ENCODE data around the gene WNT3A. TPM values are rescaled to one million over a fixed set of nuclear protein-coding genes. Genes with fewer than 3 reads are reported as not detected.

Gene WNT3A
- total RNA-seq, 2 experiments from 2014 or later = 0.08 to 0.14 TPM

DNA sequence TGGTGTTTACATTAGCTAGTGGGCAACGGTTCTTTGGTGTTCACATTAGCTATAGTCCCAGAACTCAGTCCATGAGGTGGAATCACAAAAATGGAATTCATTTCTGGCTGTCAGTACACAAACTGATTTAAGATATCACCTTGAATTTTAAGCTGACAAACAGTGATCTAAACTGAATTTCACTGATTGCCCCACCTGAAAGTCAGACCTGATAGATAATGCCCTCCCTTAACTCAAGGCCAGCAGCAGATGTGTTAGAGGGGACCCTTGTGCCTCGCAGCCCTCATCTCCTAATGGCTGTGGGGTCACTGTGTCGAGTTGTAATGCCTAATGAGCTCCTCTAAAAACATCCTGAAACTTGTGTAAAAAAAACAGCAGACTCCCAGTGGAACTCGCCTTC is 84.3 kb downstream of the WNT3A start:
- no peaks in the 10 kb centered on the region for H3K27me3 Mint-ChIP-seq
- intact Hi-C loops (cut with DNase I, micrococcal nuclease) = no loop called here
- Histone ChIP-seq H3K36me3 (ENCODE audit: insufficient read depth, low read length) (peaks cover 50% of the 10 kb centered on the region), H3K4me3 (ENCODE audit: low read length) (no peak overlapping the region), H3K27me3 (ENCODE audit: control insufficient read depth in 1 of 2, insufficient read depth in 2 of 2, low read length in 2 of 2) (no peaks in the 10 kb centered on the region), H3K27ac (ENCODE audit: low read depth in 1 of 2, low read length in 2 of 2) (no peak overlapping the region), H3K4me1 (ENCODE audit: insufficient read depth, low read length) (peaks cover 93% of the 10 kb centered on the region), H3K9me3 (ENCODE audit: control insufficient read depth in 1 of 2, insufficient read depth in 1 of 2, low read length in 2 of 2) (peaks cover 7 to 23% of the 10 kb centered on the region in 2 experiments)
- ChIA-PET CTCF (interaction anchor here (1.2 kb wide), 1 partner anchor 9 kb away, joined by 3 read pairs; no protein-coding TSS in a partner anchor), POLR2A (interaction anchor here (1.0 to 2.4 kb wide), 4 partner anchors 8 to 396 kb away, joined by 4 to 20 read pairs (median 4); partner anchors contain the start of genes ARF1 and RNF187)
- H3K9me3 Mint-ChIP-seq = peaks cover 5% of the 10 kb centered on the region
- no peak for ATAC-seq (ENCODE audit: poor library complexity)
- peaks cover 90% of the 10 kb centered on the region for H3K4me1 Mint-ChIP-seq (ENCODE audit: low read depth)
- peak overlapping the region; percentile 59 for H3K4me3 Mint-ChIP-seq
- peak overlapping the region; percentile 99 for H3K27ac Mint-ChIP-seq
- H3K36me3 Mint-ChIP-seq (ENCODE audit: low read depth) = peaks cover 76% of the 10 kb centered on the region
- no peak for DNase-seq
- TF ChIP-seq, protein P1, sequence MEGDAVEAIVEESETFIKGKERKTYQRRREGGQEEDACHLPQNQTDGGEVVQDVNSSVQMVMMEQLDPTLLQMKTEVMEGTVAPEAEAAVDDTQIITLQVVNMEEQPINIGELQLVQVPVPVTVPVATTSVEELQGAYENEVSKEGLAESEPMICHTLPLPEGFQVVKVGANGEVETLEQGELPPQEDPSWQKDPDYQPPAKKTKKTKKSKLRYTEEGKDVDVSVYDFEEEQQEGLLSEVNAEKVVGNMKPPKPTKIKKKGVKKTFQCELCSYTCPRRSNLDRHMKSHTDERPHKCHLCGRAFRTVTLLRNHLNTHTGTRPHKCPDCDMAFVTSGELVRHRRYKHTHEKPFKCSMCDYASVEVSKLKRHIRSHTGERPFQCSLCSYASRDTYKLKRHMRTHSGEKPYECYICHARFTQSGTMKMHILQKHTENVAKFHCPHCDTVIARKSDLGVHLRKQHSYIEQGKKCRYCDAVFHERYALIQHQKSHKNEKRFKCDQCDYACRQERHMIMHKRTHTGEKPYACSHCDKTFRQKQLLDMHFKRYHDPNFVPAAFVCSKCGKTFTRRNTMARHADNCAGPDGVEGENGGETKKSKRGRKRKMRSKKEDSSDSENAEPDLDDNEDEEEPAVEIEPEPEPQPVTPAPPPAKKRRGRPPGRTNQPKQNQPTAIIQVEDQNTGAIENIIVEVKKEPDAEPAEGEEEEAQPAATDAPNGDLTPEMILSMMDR (IDR thresholded peaks at IDR 0.05) = no peak

DNA sequence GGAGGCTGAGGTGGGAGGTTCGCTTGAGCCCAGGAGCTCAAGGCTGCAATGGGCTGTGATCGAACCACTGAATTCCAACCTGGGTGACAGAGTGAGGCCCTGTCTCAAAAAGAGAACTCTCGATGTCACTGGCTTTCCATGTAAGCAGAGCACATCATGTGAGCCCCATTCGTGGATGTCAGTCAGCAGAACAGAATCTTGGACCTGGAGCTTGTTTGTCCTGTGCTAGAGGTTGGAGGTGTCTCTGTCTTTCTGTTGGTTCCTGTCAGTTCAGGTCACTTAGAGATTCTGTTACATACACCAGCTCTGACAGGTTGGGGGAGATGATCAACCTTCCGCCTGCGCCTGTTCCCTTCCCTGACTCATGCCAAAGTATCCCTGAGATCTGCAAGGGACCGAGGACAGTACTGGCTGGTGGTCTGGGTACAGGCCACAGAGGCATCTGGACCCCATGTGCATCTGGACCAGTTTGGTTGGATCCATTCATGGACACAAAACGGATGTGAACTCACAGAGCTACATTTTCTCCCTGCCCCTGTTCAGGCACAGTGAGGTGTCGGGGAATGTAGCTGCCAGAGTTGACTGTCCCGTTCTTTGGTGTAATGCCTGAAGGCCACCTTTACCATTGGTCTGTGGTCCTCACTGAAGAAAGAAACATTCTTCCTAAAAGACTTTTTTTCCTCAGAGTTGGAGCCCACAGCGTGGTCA is 85.7 kb downstream of the WNT3A start:
- no peak overlapping the region for H3K27ac ChIP-seq (ENCODE audit: low read depth in 1 of 2, low read length in 2 of 2)
- ChIA-PET CTCF (interaction anchor here (0.8 kb wide), 1 partner anchor 93 kb away, joined by 3 read pairs; no protein-coding TSS in a partner anchor), POLR2A (interaction anchor here (1.9 to 2.4 kb wide), 2 partner anchors 10 to 17 kb away, joined by 4 to 20 read pairs; partner anchors contain the start of gene ARF1)
- Mint-ChIP-seq H3K36me3 (ENCODE audit: low read depth) (peaks cover 86% of the 10 kb centered on the region), H3K9me3 (peaks cover 5% of the 10 kb centered on the region), H3K4me3 (no peak overlapping the region), H3K27me3 (no peaks in the 10 kb centered on the region), H3K27ac (peak overlapping the region; percentile 99), H3K4me1 (ENCODE audit: low read depth) (peaks cover 76% of the 10 kb centered on the region)
- TF ChIP-seq, protein P1 (IDR thresholded peaks at IDR 0.05) = no peak
- ATAC-seq (ENCODE audit: poor library complexity) (no peak), DNase-seq (no peak)
- intact Hi-C loops (cut with DNase I, micrococcal nuclease) = no loop called here
- H3K4me3 ChIP-seq (ENCODE audit: low read length) = no peak overlapping the region
- peaks cover 65% of the 10 kb centered on the region for H3K36me3 ChIP-seq (ENCODE audit: insufficient read depth, low read length)
- H3K9me3 ChIP-seq (ENCODE audit: control insufficient read depth in 1 of 2, insufficient read depth in 1 of 2, low read length in 2 of 2) = peaks cover 7 to 23% of the 10 kb centered on the region in 2 experiments
- peaks cover 88% of the 10 kb centered on the region for H3K4me1 ChIP-seq (ENCODE audit: insufficient read depth, low read length)
- H3K27me3 ChIP-seq (ENCODE audit: control insufficient read depth in 1 of 2, insufficient read depth in 2 of 2, low read length in 2 of 2) = no peaks in the 10 kb centered on the region

DNA sequence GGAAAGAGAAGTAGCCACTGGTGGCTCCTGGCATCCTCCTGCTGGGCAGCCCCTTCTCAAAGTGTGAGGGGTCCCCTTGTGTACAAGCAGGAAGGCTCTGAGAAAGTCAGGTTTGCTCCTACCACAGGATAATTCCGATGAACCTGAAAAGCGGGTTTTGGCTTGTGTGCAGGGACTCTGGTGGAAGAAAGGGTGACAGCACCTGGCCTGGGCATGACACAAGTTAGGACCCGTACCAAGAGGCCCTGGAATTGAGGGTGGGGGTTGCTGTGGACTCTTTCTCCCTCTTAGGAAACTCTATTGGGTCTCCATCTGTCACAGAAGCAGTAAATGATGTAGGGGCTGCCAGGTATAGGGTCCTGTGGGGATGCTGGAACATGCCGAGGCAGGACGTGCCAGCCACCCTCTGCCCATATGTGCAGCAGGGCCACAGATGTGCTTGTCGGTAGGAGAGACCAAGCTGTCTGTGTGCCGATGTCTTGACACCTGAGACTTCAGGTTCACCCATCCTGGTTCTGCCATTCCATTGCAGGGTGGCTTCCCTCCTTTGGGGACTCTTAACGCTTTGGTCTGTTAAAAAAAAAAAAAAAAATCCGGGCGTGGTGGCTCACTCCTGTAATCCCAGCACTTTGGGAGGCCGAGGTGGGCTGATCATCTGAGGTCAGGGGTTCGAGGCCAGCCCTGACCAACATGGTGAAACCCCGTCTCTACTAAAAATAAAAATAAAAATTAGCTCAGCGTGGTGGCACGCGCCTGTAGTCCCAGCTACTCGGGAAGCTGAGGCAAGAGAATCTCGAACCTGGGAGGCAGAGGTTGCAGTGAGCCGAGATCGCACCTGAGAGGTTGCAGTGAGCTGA is 86.5 kb downstream of the WNT3A start:
- Mint-ChIP-seq H3K9me3 (peaks cover 5% of the 10 kb centered on the region), H3K4me1 (ENCODE audit: low read depth) (peaks cover 68% of the 10 kb centered on the region), H3K36me3 (ENCODE audit: low read depth) (peaks cover 86% of the 10 kb centered on the region), H3K27ac (peak overlapping the region; percentile 99), H3K4me3 (no peak overlapping the region), H3K27me3 (no peaks in the 10 kb centered on the region)
- H3K27me3 ChIP-seq (ENCODE audit: control insufficient read depth in 1 of 2, insufficient read depth in 2 of 2, low read length in 2 of 2) = no peaks in the 10 kb centered on the region
- no peak overlapping the region for H3K27ac ChIP-seq (ENCODE audit: low read depth in 1 of 2, low read length in 2 of 2)
- H3K9me3 ChIP-seq (ENCODE audit: control insufficient read depth in 1 of 2, insufficient read depth in 1 of 2, low read length in 2 of 2) = peaks cover 7 to 23% of the 10 kb centered on the region in 2 experiments
- no peak overlapping the region for H3K4me3 ChIP-seq (ENCODE audit: low read length)
- CTCF ChIA-PET = no interaction called here
- no peak for ATAC-seq (ENCODE audit: poor library complexity)
- POLR2A ChIA-PET = interaction anchor here (1.1 kb wide), 1 partner anchor 364 kb away, joined by 3 read pairs; no protein-coding TSS in a partner anchor
- peaks cover 67% of the 10 kb centered on the region for H3K36me3 ChIP-seq (ENCODE audit: insufficient read depth, low read length)
- intact Hi-C loops (cut with DNase I, micrococcal nuclease) = no loop called here
- H3K4me1 ChIP-seq (ENCODE audit: insufficient read depth, low read length) = peaks cover 80% of the 10 kb centered on the region
- DNase-seq = peak in 2 of 14 experiments; percentile 1 to 13
- TF ChIP-seq, protein P1 (IDR thresholded peaks at IDR 0.05) = no peak

Measured in CD4-positive, alpha-beta T cell (primary cell).